ENCODE results near the gene HOXC4. TPM values are rescaled to one million over a fixed set of nuclear protein-coding genes. Genes with fewer than 3 reads are reported as not detected.

HOXC4 gene
- polyA plus RNA-seq, 4 donors: 0.54 to 8.2 (median 1.1) TPM; not detected in 1

DNA sequence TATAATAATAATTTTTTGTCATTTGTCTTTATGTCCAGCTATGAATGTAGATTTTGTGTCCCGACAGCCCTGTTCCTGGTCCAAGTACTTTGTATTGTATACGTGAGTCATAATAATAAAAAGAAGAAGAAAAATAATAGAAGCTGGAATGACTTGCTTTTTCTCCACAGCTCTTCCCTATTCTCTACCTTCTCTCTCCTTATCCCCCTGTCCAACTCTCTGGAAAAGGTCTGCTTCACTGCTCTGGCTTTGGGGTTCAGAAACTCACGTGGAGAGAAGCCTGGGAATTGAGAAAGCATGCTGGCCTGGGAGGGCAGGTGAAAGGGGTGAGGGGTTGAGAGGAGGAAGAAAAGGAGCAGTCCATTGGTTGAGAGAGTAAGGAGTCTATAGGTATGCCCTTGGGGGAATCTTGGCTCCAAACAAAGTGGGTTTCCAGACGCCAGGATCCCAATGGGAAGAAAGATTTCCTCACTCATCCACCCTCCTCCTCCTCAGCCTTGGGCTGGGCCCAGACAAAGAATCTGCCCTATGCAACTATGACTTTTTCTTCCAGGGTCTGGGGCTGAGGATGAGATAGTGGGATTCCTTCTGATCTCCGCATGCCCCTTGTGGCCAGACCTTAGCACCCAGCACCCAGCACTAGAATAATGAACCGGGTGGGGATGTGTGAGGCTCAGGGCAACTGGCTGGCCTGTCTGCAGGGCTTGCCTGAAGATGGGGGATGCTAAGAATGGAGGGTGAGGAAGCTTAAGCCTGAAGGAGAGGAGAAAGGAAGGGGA is 40.8 kb upstream of the HOXC4 start:
- Histone ChIP-seq H3K36me3 (ENCODE audit: control insufficient read depth in 3 of 3, insufficient read depth in 2 of 3, low read depth in 1 of 3, low read length in 3 of 3) (no peaks in the 10 kb centered on the region), H3K4me3 (ENCODE audit: low read depth in 1 of 3, low read length in 3 of 3) (no peak overlapping the region), H3K27ac (ENCODE audit: low read depth in 1 of 3, low read length in 2 of 3) (no peak overlapping the region), H3K27me3 (ENCODE audit: control insufficient read depth in 3 of 3, insufficient read depth in 3 of 3, low read length in 3 of 3) (peaks cover 12 to 95% (median 59%) of the 10 kb centered on the region in 3 donors), H3K4me1 (ENCODE audit: control insufficient read depth in 3 of 3, insufficient read depth in 2 of 3, low read depth in 1 of 3, low read length in 2 of 3) (peaks cover 0 to 25% (median 0%) of the 10 kb centered on the region in 3 donors), H3K9me3 (ENCODE audit: control insufficient read depth in 2 of 2, insufficient read depth in 1 of 2, low read depth in 1 of 2, low read length in 1 of 2) (peaks cover 0 to 3% of the 10 kb centered on the region in 2 donors)
- 22 to 40% (median 25%) methylated on average over 6 of the region's 6 CpGs for WGBS, 3 donors
- FAIRE-seq (no peak), DNase-seq (no peak)

GRCh38 chr12:54014377-54015017 is 39.1 kb upstream of the HOXC4 start:
- Histone ChIP-seq H3K27me3 (ENCODE audit: control insufficient read depth in 3 of 3, insufficient read depth in 3 of 3, low read length in 3 of 3) (peaks cover 9 to 95% (median 57%) of the 10 kb centered on the region in 3 donors), H3K9me3 (ENCODE audit: control insufficient read depth in 2 of 2, insufficient read depth in 1 of 2, low read depth in 1 of 2, low read length in 1 of 2) (peaks cover 0 to 3% of the 10 kb centered on the region in 2 donors), H3K4me3 (ENCODE audit: low read depth in 1 of 3, low read length in 3 of 3) (no peak overlapping the region), H3K27ac (ENCODE audit: low read depth in 1 of 3, low read length in 2 of 3) (no peak overlapping the region), H3K36me3 (ENCODE audit: control insufficient read depth in 3 of 3, insufficient read depth in 2 of 3, low read depth in 1 of 3, low read length in 3 of 3) (no peaks in the 10 kb centered on the region), H3K4me1 (ENCODE audit: control insufficient read depth in 3 of 3, insufficient read depth in 2 of 3, low read depth in 1 of 3, low read length in 2 of 3) (peaks cover 0 to 30% (median 2%) of the 10 kb centered on the region in 3 donors)
- 8 to 11% (median 9%) methylated on average over 35 to 36 of the region's 36 CpGs for WGBS, 3 donors
- FAIRE-seq: no peak
- no peak for DNase-seq

DNA sequence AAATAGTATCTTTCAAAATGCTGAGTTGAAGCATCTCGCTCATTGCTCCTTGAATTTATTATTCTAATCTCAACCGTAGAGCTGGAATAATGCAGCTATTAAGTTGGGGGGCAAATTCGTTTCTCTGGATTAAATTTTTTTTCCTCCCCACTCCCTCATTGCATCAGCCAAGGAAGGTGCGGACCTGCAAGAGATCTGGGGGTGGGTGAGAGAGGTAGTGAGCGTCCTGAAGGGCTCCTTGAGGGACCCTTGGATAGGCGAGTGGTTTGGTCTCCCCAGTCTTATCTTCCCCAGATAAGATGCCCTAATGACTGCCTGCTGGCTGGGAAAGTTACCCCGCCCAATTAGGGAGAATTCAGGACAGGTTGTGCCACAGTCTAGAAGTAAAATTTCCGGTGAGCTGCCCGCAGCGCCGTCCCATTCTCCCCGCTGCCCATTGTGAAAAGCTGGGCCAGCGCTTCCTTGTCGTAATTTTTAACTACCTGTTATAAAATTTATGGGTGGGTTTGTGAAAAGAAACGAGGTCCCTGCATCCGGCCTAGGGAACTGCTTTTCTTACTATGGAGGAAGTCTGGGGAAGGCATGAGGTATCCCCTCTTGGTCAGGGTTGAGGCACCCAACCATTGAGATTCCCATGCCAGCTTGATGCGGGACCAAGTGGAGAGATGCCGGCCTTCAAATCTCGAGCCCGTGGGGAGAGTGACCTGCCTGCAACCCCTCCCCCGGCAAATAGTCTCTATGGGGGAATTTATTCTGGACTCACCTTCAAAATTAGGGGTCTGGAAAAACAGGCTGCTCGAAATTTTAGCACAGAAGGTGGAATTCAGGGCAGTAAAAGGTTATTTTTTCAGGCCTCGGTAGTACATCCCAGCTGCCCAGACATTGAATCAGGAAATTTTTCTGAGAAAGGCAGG is 38.4 kb upstream of the HOXC4 start:
- H3K4me3 ChIP-seq (ENCODE audit: low read depth in 1 of 3, low read length in 3 of 3): no peak overlapping the region
- no peak overlapping the region for H3K27ac ChIP-seq (ENCODE audit: low read depth in 1 of 3, low read length in 2 of 3)
- no peak for FAIRE-seq
- H3K36me3 ChIP-seq (ENCODE audit: control insufficient read depth in 3 of 3, insufficient read depth in 2 of 3, low read depth in 1 of 3, low read length in 3 of 3): no peaks in the 10 kb centered on the region
- DNase-seq: no peak
- peaks cover 0 to 35% (median 2%) of the 10 kb centered on the region in 3 donors for H3K4me1 ChIP-seq (ENCODE audit: control insufficient read depth in 3 of 3, insufficient read depth in 2 of 3, low read depth in 1 of 3, low read length in 2 of 3)
- H3K9me3 ChIP-seq (ENCODE audit: control insufficient read depth in 2 of 2, insufficient read depth in 1 of 2, low read depth in 1 of 2, low read length in 1 of 2): peaks cover 0 to 3% of the 10 kb centered on the region in 2 donors
- 10 to 16% (median 12%) methylated on average over 23 of the region's 23 CpGs for WGBS, 3 donors
- H3K27me3 ChIP-seq (ENCODE audit: control insufficient read depth in 3 of 3, insufficient read depth in 3 of 3, low read length in 3 of 3): peaks cover 6 to 95% (median 55%) of the 10 kb centered on the region in 3 donors

- Histone ChIP-seq H3K4me3 (ENCODE audit: low read depth in 1 of 3, low read length in 3 of 3) (peak overlapping the region in 1 of 3 donors; percentile 33), H3K27ac (ENCODE audit: low read depth in 1 of 3, low read length in 2 of 3) (no peak overlapping the region), H3K27me3 (ENCODE audit: control insufficient read depth in 3 of 3, insufficient read depth in 3 of 3, low read length in 3 of 3) (peaks cover 6 to 95% (median 49%) of the 10 kb centered on the region in 3 donors), H3K9me3 (ENCODE audit: control insufficient read depth in 2 of 2, insufficient read depth in 1 of 2, low read depth in 1 of 2, low read length in 1 of 2) (peaks cover 0 to 3% of the 10 kb centered on the region in 2 donors), H3K36me3 (ENCODE audit: control insufficient read depth in 3 of 3, insufficient read depth in 2 of 3, low read depth in 1 of 3, low read length in 3 of 3) (no peaks in the 10 kb centered on the region), H3K4me1 (ENCODE audit: control insufficient read depth in 3 of 3, insufficient read depth in 2 of 3, low read depth in 1 of 3, low read length in 2 of 3) (peaks cover 0 to 33% (median 2%) of the 10 kb centered on the region in 3 donors)
- no peak for DNase-seq
- no peak for FAIRE-seq
- whole genome bisulfite sequencing, 3 donors: 23 to 25% (median 24%) methylated on average over 3 of the region's 3 CpGs
Observed at GRCh38 chr12:54016051-54016450, 37.6 kb upstream of the HOXC4 start.

GRCh38 chr12:54016478-54016964 is 37.1 kb upstream of the HOXC4 start:
- peaks cover 0 to 3% of the 10 kb centered on the region in 2 donors for H3K9me3 ChIP-seq (ENCODE audit: control insufficient read depth in 2 of 2, insufficient read depth in 1 of 2, low read depth in 1 of 2, low read length in 1 of 2)
- H3K27me3 ChIP-seq (ENCODE audit: control insufficient read depth in 3 of 3, insufficient read depth in 3 of 3, low read length in 3 of 3): peaks cover 6 to 95% (median 48%) of the 10 kb centered on the region in 3 donors
- no peak for FAIRE-seq
- H3K36me3 ChIP-seq (ENCODE audit: control insufficient read depth in 3 of 3, insufficient read depth in 2 of 3, low read depth in 1 of 3, low read length in 3 of 3): no peaks in the 10 kb centered on the region
- peak overlapping the region in 1 of 3 donors; percentile 82 for H3K27ac ChIP-seq (ENCODE audit: low read depth in 1 of 3, low read length in 2 of 3)
- DNase-seq: peak; percentile 50 to 82
- 2 to 5% (median 4%) methylated on average over 24 to 25 of the region's 25 CpGs for whole genome bisulfite sequencing, 3 donors
- H3K4me1 ChIP-seq (ENCODE audit: control insufficient read depth in 3 of 3, insufficient read depth in 2 of 3, low read depth in 1 of 3, low read length in 2 of 3): peaks cover 0 to 32% (median 2%) of the 10 kb centered on the region in 3 donors
- H3K4me3 ChIP-seq (ENCODE audit: low read depth in 1 of 3, low read length in 3 of 3): peak overlapping the region in 1 of 3 donors; percentile 67

DNA sequence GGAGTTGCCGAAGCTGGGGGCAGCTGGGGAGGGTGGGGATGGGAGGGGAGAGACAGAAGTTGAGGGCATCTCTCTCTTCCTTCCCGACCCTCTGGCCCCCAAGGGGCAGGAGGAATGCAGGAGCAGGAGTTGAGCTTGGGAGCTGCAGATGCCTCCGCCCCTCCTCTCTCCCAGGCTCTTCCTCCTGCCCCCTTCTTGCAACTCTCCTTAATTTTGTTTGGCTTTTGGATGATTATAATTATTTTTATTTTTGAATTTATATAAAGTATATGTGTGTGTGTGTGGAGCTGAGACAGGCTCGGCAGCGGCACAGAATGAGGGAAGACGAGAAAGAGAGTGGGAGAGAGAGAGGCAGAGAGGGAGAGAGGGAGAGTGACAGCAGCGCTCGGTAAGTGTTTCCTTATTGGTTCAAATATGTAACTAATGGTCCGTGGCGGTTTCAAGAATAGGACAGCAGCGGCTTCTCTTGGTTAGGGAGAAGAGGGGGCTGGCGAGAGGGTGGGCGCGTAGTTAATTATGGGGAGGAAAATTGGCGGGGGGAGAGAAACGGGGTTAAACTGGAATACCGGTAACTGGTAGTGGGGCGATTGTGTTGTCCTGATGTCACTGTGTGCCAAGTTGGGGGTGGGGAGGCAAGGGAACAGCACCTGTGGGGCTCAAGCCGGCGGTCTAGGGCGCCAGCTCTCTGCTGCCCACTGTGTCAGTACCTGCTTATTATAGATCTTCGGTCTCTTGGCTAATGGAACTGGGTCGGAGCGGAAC is 36.4 kb upstream of the HOXC4 start:
- WGBS, 3 donors: 2 to 3% (median 3%) methylated on average over 21 to 24 of the region's 24 CpGs
- Histone ChIP-seq H3K4me1 (ENCODE audit: control insufficient read depth in 3 of 3, insufficient read depth in 2 of 3, low read depth in 1 of 3, low read length in 2 of 3) (peaks cover 0 to 32% (median 2%) of the 10 kb centered on the region in 3 donors), H3K27me3 (ENCODE audit: control insufficient read depth in 3 of 3, insufficient read depth in 3 of 3, low read length in 3 of 3) (peaks cover 6 to 98% (median 48%) of the 10 kb centered on the region in 3 donors), H3K9me3 (ENCODE audit: control insufficient read depth in 2 of 2, insufficient read depth in 1 of 2, low read depth in 1 of 2, low read length in 1 of 2) (peaks cover 0 to 3% of the 10 kb centered on the region in 2 donors), H3K36me3 (ENCODE audit: control insufficient read depth in 3 of 3, insufficient read depth in 2 of 3, low read depth in 1 of 3, low read length in 3 of 3) (no peaks in the 10 kb centered on the region), H3K27ac (ENCODE audit: low read depth in 1 of 3, low read length in 2 of 3) (peak overlapping the region in 1 of 3 donors; percentile 82), H3K4me3 (ENCODE audit: low read depth in 1 of 3, low read length in 3 of 3) (peak overlapping the region in 2 of 3 donors; percentile 50 to 67)
- FAIRE-seq (no peak), DNase-seq (no peak)

DNA sequence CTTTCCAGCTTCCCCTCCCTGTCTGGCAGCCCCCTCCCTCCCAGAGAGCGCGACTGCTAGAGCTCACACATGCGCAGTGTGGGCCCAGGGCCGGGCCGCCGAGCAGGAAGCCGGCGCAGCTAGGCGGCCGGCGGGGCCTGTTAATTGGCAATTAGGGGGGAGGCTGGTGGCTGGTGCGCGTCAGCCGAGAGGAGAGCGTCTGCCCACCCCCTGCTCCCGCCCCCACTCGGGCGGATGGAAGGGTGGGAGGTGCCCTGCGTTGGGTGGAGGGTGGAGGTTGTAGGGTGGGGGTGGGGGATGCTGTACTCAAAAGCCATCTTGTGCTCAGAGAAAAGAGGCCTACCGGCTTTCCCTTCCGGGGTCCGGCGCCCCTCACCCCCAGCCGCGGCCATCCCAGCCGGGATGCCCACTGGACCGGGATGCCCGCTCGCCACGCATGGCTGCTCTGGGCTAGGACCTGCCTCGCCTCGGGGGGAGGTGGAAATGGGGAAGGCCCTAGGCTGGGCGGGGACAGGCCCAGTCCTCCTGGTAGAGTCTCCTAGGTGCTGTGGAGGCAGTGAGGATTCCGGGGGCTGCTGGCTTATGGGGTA is 35.7 kb upstream of the HOXC4 start:
- Histone ChIP-seq H3K27ac (ENCODE audit: low read depth in 1 of 3, low read length in 2 of 3) (peak overlapping the region; percentile 5 to 89 (median 82)), H3K4me3 (ENCODE audit: low read depth in 1 of 3, low read length in 3 of 3) (peak overlapping the region in 2 of 3 donors; percentile 50 to 67), H3K36me3 (ENCODE audit: control insufficient read depth in 3 of 3, insufficient read depth in 2 of 3, low read depth in 1 of 3, low read length in 3 of 3) (no peaks in the 10 kb centered on the region), H3K27me3 (ENCODE audit: control insufficient read depth in 3 of 3, insufficient read depth in 3 of 3, low read length in 3 of 3) (peaks cover 6 to 96% (median 47%) of the 10 kb centered on the region in 3 donors), H3K4me1 (ENCODE audit: control insufficient read depth in 3 of 3, insufficient read depth in 2 of 3, low read depth in 1 of 3, low read length in 2 of 3) (peaks cover 0 to 32% (median 2%) of the 10 kb centered on the region in 3 donors), H3K9me3 (ENCODE audit: control insufficient read depth in 2 of 2, insufficient read depth in 1 of 2, low read depth in 1 of 2, low read length in 1 of 2) (peaks cover 0 to 3% of the 10 kb centered on the region in 2 donors)
- 1 to 3% (median 3%) methylated on average over 22 to 34 of the region's 34 CpGs for WGBS, 3 donors
- FAIRE-seq (no peak), DNase-seq (peak; percentile 59 to 89)

Data from small intestine (tissue), 7 donors.